SU-DHL-6 (cell line): ENCODE data around the gene NRP1.

Experiments
- EZH2phosphoT487 ChIP-seq: fragments of 200-600 bp; sonication (generic), shearing (Covaris generic); conservative IDR thresholded peaks from 2 replicates; pipeline ENCODE4 v1.6.1; 2018; ENCODE audit warnings: mild to moderate bottlenecking, antibody characterized with exemption, low read length, moderate library complexity, mixed read lengths
- TF ChIP-seq, protein P1 (sequence below): fragments of 200-600 bp; sonication (generic); IDR thresholded peaks from one replicate; pipeline ENCODE4 v1.5.1; 2017; ENCODE audit warnings: antibody characterized with exemption, mild to moderate bottlenecking, low read length, moderate library complexity; ENCODE audit not compliant: insufficient read depth, poor library complexity, severe bottlenecking

DNA sequence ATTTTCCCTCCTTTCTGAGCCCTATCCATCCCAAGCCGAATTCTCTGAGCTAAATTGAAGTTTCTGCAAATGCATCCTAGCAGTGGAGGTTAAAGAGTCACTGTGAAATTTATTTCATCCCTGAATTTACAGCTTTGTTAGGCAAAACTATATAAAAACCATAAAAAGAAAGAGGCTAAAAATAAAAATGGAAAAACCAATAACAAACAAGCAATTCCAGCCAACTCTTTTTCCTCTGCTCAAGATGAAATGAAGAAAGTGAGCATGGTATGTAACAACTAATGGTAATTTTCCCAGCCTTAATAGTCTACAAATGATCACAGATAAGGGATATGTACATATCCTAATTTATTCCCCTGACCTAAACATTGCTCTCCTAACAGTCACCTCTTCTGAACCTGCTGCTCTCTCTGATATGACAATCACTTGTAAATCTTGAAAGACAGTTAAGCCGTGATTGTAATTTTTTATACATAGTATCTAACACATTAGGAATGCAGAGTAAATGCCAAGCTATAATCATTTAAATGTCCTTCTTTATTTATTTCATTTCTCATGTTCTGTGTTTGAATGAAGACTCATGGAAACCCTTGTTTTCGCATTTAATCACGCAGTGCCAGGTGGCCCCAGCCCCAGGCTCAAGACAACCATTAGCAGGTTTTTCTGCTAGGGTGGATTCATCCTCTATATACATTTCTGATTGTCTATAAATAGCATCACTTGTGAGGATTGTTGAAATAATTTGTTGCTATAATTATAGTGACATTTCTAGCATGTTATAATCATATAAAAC lies 48.6 kb upstream of the NRP1 start:
- TF ChIP-seq, protein P1, sequence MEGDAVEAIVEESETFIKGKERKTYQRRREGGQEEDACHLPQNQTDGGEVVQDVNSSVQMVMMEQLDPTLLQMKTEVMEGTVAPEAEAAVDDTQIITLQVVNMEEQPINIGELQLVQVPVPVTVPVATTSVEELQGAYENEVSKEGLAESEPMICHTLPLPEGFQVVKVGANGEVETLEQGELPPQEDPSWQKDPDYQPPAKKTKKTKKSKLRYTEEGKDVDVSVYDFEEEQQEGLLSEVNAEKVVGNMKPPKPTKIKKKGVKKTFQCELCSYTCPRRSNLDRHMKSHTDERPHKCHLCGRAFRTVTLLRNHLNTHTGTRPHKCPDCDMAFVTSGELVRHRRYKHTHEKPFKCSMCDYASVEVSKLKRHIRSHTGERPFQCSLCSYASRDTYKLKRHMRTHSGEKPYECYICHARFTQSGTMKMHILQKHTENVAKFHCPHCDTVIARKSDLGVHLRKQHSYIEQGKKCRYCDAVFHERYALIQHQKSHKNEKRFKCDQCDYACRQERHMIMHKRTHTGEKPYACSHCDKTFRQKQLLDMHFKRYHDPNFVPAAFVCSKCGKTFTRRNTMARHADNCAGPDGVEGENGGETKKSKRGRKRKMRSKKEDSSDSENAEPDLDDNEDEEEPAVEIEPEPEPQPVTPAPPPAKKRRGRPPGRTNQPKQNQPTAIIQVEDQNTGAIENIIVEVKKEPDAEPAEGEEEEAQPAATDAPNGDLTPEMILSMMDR: no peak
- no peak for TF ChIP-seq EZH2phosphoT487
